ENCODE measurements around the gene TNNC2.

DNA sequence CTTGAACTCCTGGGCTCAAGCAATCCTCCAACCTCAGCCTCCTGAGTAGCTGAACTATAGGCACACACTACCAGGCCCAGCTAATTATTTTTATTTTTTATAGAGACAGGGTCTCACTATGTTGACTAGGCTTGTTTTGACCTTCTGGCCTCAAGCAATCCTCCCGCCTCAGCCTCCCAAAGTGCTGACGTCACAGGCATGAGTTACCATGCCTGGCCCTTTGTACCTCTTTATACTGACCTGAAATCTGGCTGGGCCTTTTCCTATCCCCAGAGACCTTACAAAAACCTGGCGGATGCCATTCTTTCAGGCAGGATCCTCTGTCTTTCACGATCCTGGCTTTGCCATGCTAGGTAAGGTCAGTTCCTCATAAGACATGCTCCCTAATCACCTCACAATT, 47.0 kb downstream of the TNNC2 start:
- TF ChIP-seq CTCF (conservative IDR thresholded peaks at IDR 0.05; ENCODE audit: low read length), result no peak
- TF ChIP-seq EZH2phosphoT487 (IDR thresholded peaks at IDR 0.05; ENCODE audit: borderline replicate concordance, low read depth, low read length), result no peak

All from OCI-LY7 (cell line).